ENCODE data around the gene DNAH14.
"Not testable (repeated sequence)": the region's sequence is repeated elsewhere in the genome, so short reads cannot be mapped to it uniquely, and the experiment has no call there.

Gene DNAH14

GRCh38 chr1:225360119-225360518 is 430.6 kb downstream of the DNAH14 start:
- no peak for DNase-seq

GRCh38 chr1:225361176-225361575 is 431.7 kb downstream of the DNAH14 start:
- no peak for DNase-seq

GRCh38 chr1:225362805-225363204 is 433.3 kb downstream of the DNAH14 start:
- no peak for DNase-seq

GRCh38 chr1:225364439-225364838 is 435.0 kb downstream of the DNAH14 start:
- no peak for DNase-seq

- no peak for DNase-seq
Measured at GRCh38 chr1:225366018-225366417, 436.5 kb downstream of the DNAH14 start.

GRCh38 chr1:225366552-225366951 is 437.1 kb downstream of the DNAH14 start:
- no peak for DNase-seq

GRCh38 chr1:225368036-225368552 is 438.6 kb downstream of the DNAH14 start:
- DNase-seq = no peak

GRCh38 chr1:225371366-225372010 is 442.0 kb downstream of the DNAH14 start:
- DNase-seq = no peak

- DNase-seq = no peak
Measured at GRCh38 chr1:225373155-225373554, 443.7 kb downstream of the DNAH14 start.

GRCh38 chr1:225374996-225375395 is 445.5 kb downstream of the DNAH14 start:
- no peak for DNase-seq

GRCh38 chr1:225378880-225379279 is 449.4 kb downstream of the DNAH14 start:
- no peak for DNase-seq

GRCh38 chr1:225380691-225381090 is 451.2 kb downstream of the DNAH14 start:
- DNase-seq = no peak

- not testable (repeated sequence) for DNase-seq
Measured at GRCh38 chr1:225386860-225387259, 457.4 kb downstream of the DNAH14 start.

- no peak for DNase-seq
Measured at GRCh38 chr1:225388372-225388771, 458.9 kb downstream of the DNAH14 start.

GRCh38 chr1:225389843-225390242 is 460.4 kb downstream of the DNAH14 start:
- no peak for DNase-seq

GRCh38 chr1:225396357-225396756 is 466.9 kb downstream of the DNAH14 start:
- DNase-seq = no peak

GRCh38 chr1:225400968-225401367 is 471.5 kb downstream of the DNAH14 start:
- DNase-seq = no peak

- DNase-seq = no peak
Measured at GRCh38 chr1:225406976-225407725, 477.7 kb downstream of the DNAH14 start.

- no peak for DNase-seq
Measured at GRCh38 chr1:225407755-225408154, 478.3 kb downstream of the DNAH14 start.

GRCh38 chr1:225408249-225408648 is 478.8 kb downstream of the DNAH14 start:
- no peak for DNase-seq

- DNase-seq = no peak
Measured at GRCh38 chr1:225409051-225409450, 479.6 kb downstream of the DNAH14 start.

- DNase-seq = no peak
Measured at GRCh38 chr1:225410036-225410435, 480.6 kb downstream of the DNAH14 start.

- no peak for DNase-seq
Measured at GRCh38 chr1:225412321-225412720, 482.8 kb downstream of the DNAH14 start.

- DNase-seq = no peak
Measured at GRCh38 chr1:225412803-225413351, 483.4 kb downstream of the DNAH14 start.
